G401.6 (cell line): ENCODE measurements around the gene NHEJ1.

Experiments used
- FAIRE-seq: peaks from 2 replicates; lab custom pipeline; 2012; peaks lifted over from hg19 to GRCh38; lab: Jason Lieb, UNC

The NHEJ1 gene

GRCh38 chr2:219027511-219028055, 133.0 kb downstream of the NHEJ1 start:
- no peak for FAIRE-seq

- FAIRE-seq = no peak
Measured at GRCh38 chr2:219026946-219027345, 133.7 kb downstream of the NHEJ1 start.

GRCh38 chr2:219025637-219026585, 134.7 kb downstream of the NHEJ1 start:
- no peak for FAIRE-seq
